IMR-90 (cell line): ENCODE results near the gene PRKN. TPM values are rescaled to one million over a fixed set of nuclear protein-coding genes. Genes with fewer than 3 reads are reported as not detected.

Source experiments
- ATAC-seq: fragments of 200-7000 bp; cut with Tn5 transposase; 2 replicates; pipeline ENCODE4 v1.9.1; 2020; ENCODE audit warnings: low read depth, mild to moderate bottlenecking, moderate library complexity
- BruUV-seq: library from RNA; stranded (reverse); fragments of 400-500 nt; replicated peaks from 2 replicates; lab custom pipeline; 2021; lab: Mats Ljungman, UMichigan
- CTCF ChIA-PET: fragments of 300-600 bp; formaldehyde crosslinking; extraction: SDS; loops from one replicate; lab custom pipeline; 2021; ENCODE audit warnings: antibody characterized with exemption; lab: Yijun Ruan, JAX
- POLR2A ChIA-PET: fragments of 300-600 bp; sonication (Branson Sonifier 250); formaldehyde crosslinking; loops from one replicate; lab custom pipeline; 2022; ENCODE audit warnings: antibody characterized with exemption; ENCODE audit not compliant: unreplicated experiment; lab: Charles Lee
- DNase-seq: peaks from one replicate; pipeline ENCODE4 v3.0.0; 2013
- H2AFZ ChIP-seq: replicated peaks from 2 replicates; pipeline ENCODE3; 2013; ENCODE audit warnings: low read length, mild to moderate bottlenecking; ENCODE audit not compliant: poor library complexity
- H2AK5ac ChIP-seq: 2 replicates; pipeline ENCODE4 v1.6.1; 2013; ENCODE audit warnings: low read depth, low read length, inconsistent platforms
- H2AK9ac ChIP-seq: replicated peaks from 2 replicates; pipeline ENCODE3; 2013; ENCODE audit warnings: mild to moderate bottlenecking, low read depth, low read length, moderate library complexity; ENCODE audit not compliant: poor library complexity
- H2BK120ac ChIP-seq: 2 replicates; pipeline ENCODE4 v1.6.1; 2013; ENCODE audit warnings: low read depth, low read length, inconsistent platforms
- H2BK15ac ChIP-seq: 3 replicates; pipeline ENCODE4 v1.6.1; 2013; ENCODE audit warnings: low read depth, low read length, inconsistent platforms
- H2BK20ac ChIP-seq: 2 replicates; pipeline ENCODE4 v1.6.1; 2013; ENCODE audit warnings: low read depth, mild to moderate bottlenecking, inconsistent platforms, low read length, moderate library complexity
- H2BK5ac ChIP-seq: 2 replicates; pipeline ENCODE4 v1.6.1; 2013; ENCODE audit warnings: mild to moderate bottlenecking, low read depth, low read length, inconsistent platforms; ENCODE audit not compliant: poor library complexity, severe bottlenecking
- H3K14ac ChIP-seq: replicated peaks from 2 replicates; pipeline ENCODE4 v1.6.1; 2013; ENCODE audit warnings: low read depth, low read length, inconsistent platforms
- H3K18ac ChIP-seq: 2 replicates; pipeline ENCODE4 v1.6.1; 2013; ENCODE audit warnings: low read depth, low read length, control low read depth
- H3K23ac ChIP-seq: 2 replicates; pipeline ENCODE4 v1.6.1; 2013; ENCODE audit warnings: low read depth, low read length, inconsistent platforms
- H3K27ac ChIP-seq: 2 replicates; pipeline ENCODE4 v1.5.1; 2013; ENCODE audit warnings: mild to moderate bottlenecking, control low read depth, low read length; ENCODE audit not compliant: insufficient read depth
- H3K27me3 ChIP-seq: 2 replicates; pipeline ENCODE4 v1.6.1; 2013; ENCODE audit warnings: low read length; ENCODE audit not compliant: control insufficient read depth, insufficient read depth
- H3K36me3 ChIP-seq: 2 replicates; pipeline ENCODE4 v1.6.1; 2013; ENCODE audit warnings: low read length, mixed read lengths; ENCODE audit not compliant: control insufficient read depth, insufficient read depth
- H3K4ac ChIP-seq: 2 replicates; pipeline ENCODE4 v1.6.1; 2013; ENCODE audit warnings: low read depth, low read length, inconsistent platforms
- H3K4me1 ChIP-seq: 2 replicates; pipeline ENCODE4 v1.6.1; 2013; ENCODE audit warnings: low read length, mixed read lengths; ENCODE audit not compliant: control insufficient read depth, insufficient read depth
- H3K4me2 ChIP-seq: 2 replicates; pipeline ENCODE4 v1.6.1; 2013; ENCODE audit warnings: low read depth, mild to moderate bottlenecking, control low read depth, low read length, moderate library complexity
- H3K4me3 ChIP-seq: 2 replicates; pipeline ENCODE4 v1.5.1; 2013; ENCODE audit warnings: low read depth, mild to moderate bottlenecking, control low read depth, low read length, moderate library complexity; ENCODE audit not compliant: insufficient read depth
- H3K56ac ChIP-seq: 2 replicates; pipeline ENCODE4 v1.6.1; 2013; ENCODE audit warnings: low read length, inconsistent platforms; ENCODE audit not compliant: insufficient read depth; ENCODE audit errors: extremely low read depth
- H3K79me1 ChIP-seq, 2 experiments: 2 replicates each; pipeline ENCODE4 v1.6.1; 2013; ENCODE audit warnings: low read length in 2 of 2, inconsistent platforms in 1 of 2, low read depth in 1 of 2
- H3K9ac ChIP-seq: 2 replicates; pipeline ENCODE4 v1.6.1; 2013; ENCODE audit warnings: low read depth, low read length, control low read depth
- H3K9me1 ChIP-seq: 2 replicates; pipeline ENCODE4 v1.6.1; 2013; ENCODE audit warnings: low read length, inconsistent platforms; ENCODE audit not compliant: insufficient read depth
- H3K9me3 ChIP-seq: 2 replicates; pipeline ENCODE4 v1.6.1; 2013; ENCODE audit warnings: low read length; ENCODE audit not compliant: control insufficient read depth, insufficient read depth
- H4K20me1 ChIP-seq: 2 replicates; pipeline ENCODE4 v1.6.1; 2013; ENCODE audit warnings: low read length, inconsistent platforms; ENCODE audit not compliant: insufficient read depth
- H4K5ac ChIP-seq: 2 replicates; pipeline ENCODE4 v1.6.1; 2013; ENCODE audit warnings: mild to moderate bottlenecking, low read depth, low read length, control low read depth
- H4K8ac ChIP-seq, 2 experiments: 2 replicates each; pipeline ENCODE4 v1.6.1; 2013; ENCODE audit warnings: low read depth in 2 of 2, low read length in 2 of 2, control low read depth in 1 of 2, inconsistent platforms in 1 of 2
- H4K91ac ChIP-seq: 2 replicates; pipeline ENCODE4 v1.6.1; 2013; ENCODE audit warnings: low read depth, low read length, inconsistent platforms; ENCODE audit not compliant: insufficient read depth
- BHLHE40 ChIP-seq: fragments of 150-350 bp; IDR thresholded peaks from 2 replicates; pipeline ENCODE4 v1.6.1; 2016; ENCODE audit warnings: mild to moderate bottlenecking, low read depth, low read length
- MAFK ChIP-seq: IDR thresholded peaks from 2 replicates; pipeline ENCODE4 v1.6.1; 2012; ENCODE audit warnings: low read depth, low read length, improper control_type of control experiment
- MXI1 ChIP-seq: IDR thresholded peaks from 2 replicates; pipeline ENCODE4 v1.6.1; 2012; ENCODE audit warnings: low read depth, mild to moderate bottlenecking, low read length, moderate library complexity, borderline replicate concordance
- WGBS, 2 experiments: methylation state at CpG; one replicate each; pipeline versions ENCODE4 v1.1.5 to v1.1.7; 2013; ENCODE audit warnings: missing lambda C conversion rate in 2 of 2; ENCODE audit not compliant: insufficient read length in 1 of 2; ENCODE audit errors: extremely low coverage in 2 of 2; 5-methylcytosine and 5-hydroxymethylcytosine counted together
- dilution Hi-C: fragments of 300-500 bp; cut with HindIII; formaldehyde crosslinking; loops from one replicate; pipeline ENCODE4 v1.14.3; 2018; ENCODE audit warnings: low sequenced_read_pairs; ENCODE audit not compliant: unreplicated experiment
- in situ Hi-C: fragments of 300-500 bp; cut with MboI; formaldehyde crosslinking; loops from 3 replicates; pipeline ENCODE4 v1.14.3; 2019; ENCODE audit warnings: low sequenced_read_pairs, inconsistent platforms, mixed read lengths
- intact Hi-C: fragments of 100-400 bp; cut with micrococcal nuclease; formaldehyde crosslinking; loops from 2 replicates; pipeline ENCODE4 v1.10.0; 2022
- polyA plus RNA-seq, 3 experiments: library from polyadenylated mRNA; depleted of rRNA; stranded (reverse); fragments of >200 nt; gene quantifications; 2 replicates each; pipeline ENCODE4 v1.2.3, GENCODE V29; 2012; ENCODE audit warnings: low replicate concordance in 1 of 3
- total RNA-seq: library from RNA; depleted of rRNA; stranded (reverse); fragments of >200 nt; gene quantifications from 2 replicates; pipeline ENCODE4 v1.2.3, GENCODE V29; 2012

PRKN gene
- total and polyA plus RNA-seq, 2 of the 4 experiments (the other 2 are of a cell fraction): 0.15 to 0.18 TPM

DNA sequence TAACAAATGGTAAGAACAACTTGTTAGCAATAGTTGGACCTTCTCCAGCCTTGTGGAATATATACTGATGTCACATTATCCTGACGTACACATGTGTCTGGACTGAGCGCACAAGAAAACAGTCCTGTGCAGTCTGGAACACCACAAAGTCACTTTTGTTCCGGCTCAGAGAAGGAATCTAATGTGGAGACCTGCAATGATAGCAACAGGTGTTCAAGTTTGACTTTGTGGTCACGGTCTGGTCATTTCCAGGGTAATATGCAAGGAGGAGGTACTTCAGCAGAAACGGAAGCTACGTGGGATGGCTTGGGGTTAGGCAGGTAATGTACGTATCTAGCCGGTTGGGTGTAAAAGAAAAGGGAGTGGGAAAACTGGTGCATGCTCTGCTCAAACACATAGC, 766.5 kb downstream of the PRKN start:
- Histone ChIP-seq H4K8ac (no peak overlapping the region), H3K9ac (no peak overlapping the region), H3K56ac (no peak overlapping the region), H3K36me3 (no peaks in the 10 kb centered on the region), H2BK20ac (no peak overlapping the region), H3K79me1 (no peaks in the 10 kb centered on the region), H3K4me1 (no peaks in the 10 kb centered on the region), H2AFZ (no peak overlapping the region), H4K91ac (no peak overlapping the region), H3K4ac (no peak overlapping the region), H2BK5ac (no peak overlapping the region), H3K23ac (no peak overlapping the region), H2BK120ac (no peak overlapping the region), H3K4me3 (no peak overlapping the region), H3K9me1 (no peaks in the 10 kb centered on the region), H3K9me3 (peaks cover 13% of the 10 kb centered on the region), H3K14ac (no peak overlapping the region), H2AK9ac (no peak overlapping the region), H2BK15ac (no peak overlapping the region), H4K20me1 (no peaks in the 10 kb centered on the region), H3K27me3 (no peaks in the 10 kb centered on the region), H3K4me2 (no peak overlapping the region), H2AK5ac (no peak overlapping the region), H3K27ac (no peak overlapping the region), H3K18ac (no peak overlapping the region), H4K5ac (no peak overlapping the region)
- CTCF ChIA-PET: no interaction called here
- POLR2A ChIA-PET: no interaction called here
- in situ Hi-C loops: no loop called here
- intact Hi-C loops: no loop called here
- no peak for ATAC-seq
- 53% methylated on average over 2 of the region's 8 CpGs; no CpG with 5 or more reads in 1 of the 2 experiments for WGBS, 2 experiments
- DNase-seq: no peak
- dilution Hi-C loops: no loop called here
- no TSS peak for BruUV-seq
- TF ChIP-seq BHLHE40: no peak
- no peak for TF ChIP-seq MXI1
- TF ChIP-seq MAFK: no peak
